ENCODE data around the gene PGM2. TPM values are rescaled to one million over a fixed set of nuclear protein-coding genes. Genes with fewer than 3 reads are reported as not detected.

PGM2 gene
- total RNA-seq, 1 donor: 20.3 TPM

- no peak for DNase-seq (ENCODE audit: insufficient read length, low spot score, missing footprints)
- Histone ChIP-seq H3K4me2 (ENCODE audit: insufficient read depth, low read length) (peak overlapping the region; percentile 90), H3K27ac (ENCODE audit: low read depth, low read length) (no peak overlapping the region), H3K79me2 (ENCODE audit: insufficient read depth, low read length) (no peaks in the 10 kb centered on the region), H3K27me3 (ENCODE audit: insufficient read depth, low read length) (peaks cover 20% of the 10 kb centered on the region), H3K36me3 (ENCODE audit: insufficient read depth, low read length) (no peaks in the 10 kb centered on the region), H4K20me1 (ENCODE audit: insufficient read depth, low read length) (no peaks in the 10 kb centered on the region), H3K4me3 (ENCODE audit: insufficient read depth, low read length) (peak overlapping the region; percentile 81), H3K4me1 (ENCODE audit: insufficient read depth, low read length) (peaks cover 8% of the 10 kb centered on the region), H3K9me3 (ENCODE audit: low read depth, low read length) (no peaks in the 10 kb centered on the region), H2AFZ (ENCODE audit: low read length) (peak overlapping the region; percentile 90)
- TF ChIP-seq CTCF (IDR thresholded peaks at IDR 0.05; ENCODE audit: extremely low read depth, low read depth, low read length): no peak
These were observed 65.0 kb downstream of the PGM2 start for GRCh38 chr4:37891260-37892159.

GRCh38 chr4:37892641-37893040, 66.2 kb downstream of the PGM2 start:
- Histone ChIP-seq H2AFZ (ENCODE audit: low read length) (no peak overlapping the region), H4K20me1 (ENCODE audit: insufficient read depth, low read length) (no peaks in the 10 kb centered on the region), H3K4me2 (ENCODE audit: insufficient read depth, low read length) (no peak overlapping the region), H3K79me2 (ENCODE audit: insufficient read depth, low read length) (no peaks in the 10 kb centered on the region), H3K9me3 (ENCODE audit: low read depth, low read length) (no peaks in the 10 kb centered on the region), H3K36me3 (ENCODE audit: insufficient read depth, low read length) (no peaks in the 10 kb centered on the region), H3K27me3 (ENCODE audit: insufficient read depth, low read length) (peaks cover 23% of the 10 kb centered on the region), H3K27ac (ENCODE audit: low read depth, low read length) (no peak overlapping the region), H3K4me1 (ENCODE audit: insufficient read depth, low read length) (peaks cover 8% of the 10 kb centered on the region), H3K4me3 (ENCODE audit: insufficient read depth, low read length) (no peak overlapping the region)
- TF ChIP-seq CTCF (IDR thresholded peaks at IDR 0.05; ENCODE audit: extremely low read depth, low read depth, low read length): no peak
- no peak for DNase-seq (ENCODE audit: insufficient read length, low spot score, missing footprints)

DNA sequence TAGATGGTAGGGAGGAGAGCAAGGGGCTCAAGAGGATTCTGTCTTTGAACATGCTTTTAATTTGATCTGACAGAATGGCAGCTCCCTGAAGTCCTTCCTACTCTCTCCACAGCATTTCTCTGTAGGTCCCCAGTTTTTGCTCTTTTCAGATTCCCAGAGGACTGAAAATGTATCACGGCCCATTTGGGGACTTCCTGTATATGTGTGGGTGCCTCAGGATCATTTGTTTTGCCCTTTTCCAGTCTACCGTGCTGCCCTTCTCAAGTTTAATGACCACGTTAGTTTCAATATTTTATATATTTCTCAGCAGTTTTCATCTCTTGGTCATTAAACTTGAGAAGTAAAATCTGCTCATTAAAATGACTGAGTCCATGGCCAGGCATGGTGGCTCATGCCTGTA, 66.7 kb downstream of the PGM2 start:
- H3K4me1 ChIP-seq (ENCODE audit: insufficient read depth, low read length): peaks cover 8% of the 10 kb centered on the region
- H3K9me3 ChIP-seq (ENCODE audit: low read depth, low read length): no peaks in the 10 kb centered on the region
- no peak for DNase-seq (ENCODE audit: insufficient read length, low spot score, missing footprints)
- no peaks in the 10 kb centered on the region for H3K79me2 ChIP-seq (ENCODE audit: insufficient read depth, low read length)
- H3K27ac ChIP-seq (ENCODE audit: low read depth, low read length): no peak overlapping the region
- H3K27me3 ChIP-seq (ENCODE audit: insufficient read depth, low read length): peaks cover 25% of the 10 kb centered on the region
- no peaks in the 10 kb centered on the region for H4K20me1 ChIP-seq (ENCODE audit: insufficient read depth, low read length)
- no peak overlapping the region for H2AFZ ChIP-seq (ENCODE audit: low read length)
- no peak overlapping the region for H3K4me3 ChIP-seq (ENCODE audit: insufficient read depth, low read length)
- TF ChIP-seq CTCF (IDR thresholded peaks at IDR 0.05; ENCODE audit: extremely low read depth, low read depth, low read length): no peak
- H3K4me2 ChIP-seq (ENCODE audit: insufficient read depth, low read length): no peak overlapping the region
- H3K36me3 ChIP-seq (ENCODE audit: insufficient read depth, low read length): no peaks in the 10 kb centered on the region

GRCh38 chr4:37895271-37895670, 68.8 kb downstream of the PGM2 start:
- DNase-seq (ENCODE audit: insufficient read length, low spot score, missing footprints): no peak
- no peaks in the 10 kb centered on the region for H3K79me2 ChIP-seq (ENCODE audit: insufficient read depth, low read length)
- no peak overlapping the region for H2AFZ ChIP-seq (ENCODE audit: low read length)
- H4K20me1 ChIP-seq (ENCODE audit: insufficient read depth, low read length): no peaks in the 10 kb centered on the region
- H3K4me2 ChIP-seq (ENCODE audit: insufficient read depth, low read length): no peak overlapping the region
- no peak overlapping the region for H3K27ac ChIP-seq (ENCODE audit: low read depth, low read length)
- no peak for TF ChIP-seq CTCF (IDR thresholded peaks at IDR 0.05; ENCODE audit: extremely low read depth, low read depth, low read length)
- peaks cover 21% of the 10 kb centered on the region for H3K27me3 ChIP-seq (ENCODE audit: insufficient read depth, low read length)
- no peaks in the 10 kb centered on the region for H3K9me3 ChIP-seq (ENCODE audit: low read depth, low read length)
- no peaks in the 10 kb centered on the region for H3K36me3 ChIP-seq (ENCODE audit: insufficient read depth, low read length)
- H3K4me1 ChIP-seq (ENCODE audit: insufficient read depth, low read length): peaks cover 2% of the 10 kb centered on the region
- H3K4me3 ChIP-seq (ENCODE audit: insufficient read depth, low read length): no peak overlapping the region
